ENCODE data around the gene OR14I1.
"Not testable (repeated sequence)": the region's sequence is repeated elsewhere in the genome, so short reads cannot be mapped to it uniquely, and the experiment has no call there.

The OR14I1 gene

DNA sequence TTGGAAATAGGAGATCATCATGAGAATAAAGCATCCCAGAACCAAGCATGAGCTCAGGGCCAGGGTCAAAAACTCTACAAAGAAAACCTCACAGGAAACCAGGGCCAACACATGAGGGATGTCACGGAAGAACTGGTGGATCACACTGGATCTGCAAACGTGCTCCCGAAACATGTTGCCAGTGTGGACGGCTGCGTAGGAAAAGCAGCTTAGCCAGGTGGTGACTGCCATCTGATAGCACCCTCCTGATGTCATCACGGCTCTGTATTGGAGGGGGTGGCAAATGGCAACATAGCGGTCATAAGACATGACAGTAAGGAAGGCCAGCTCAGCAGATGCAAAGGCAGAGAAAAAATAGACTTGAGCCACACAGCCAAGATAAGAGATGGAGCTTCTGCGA, 20.9 kb downstream of the OR14I1 start:
- DNase-seq: no peak

DNA sequence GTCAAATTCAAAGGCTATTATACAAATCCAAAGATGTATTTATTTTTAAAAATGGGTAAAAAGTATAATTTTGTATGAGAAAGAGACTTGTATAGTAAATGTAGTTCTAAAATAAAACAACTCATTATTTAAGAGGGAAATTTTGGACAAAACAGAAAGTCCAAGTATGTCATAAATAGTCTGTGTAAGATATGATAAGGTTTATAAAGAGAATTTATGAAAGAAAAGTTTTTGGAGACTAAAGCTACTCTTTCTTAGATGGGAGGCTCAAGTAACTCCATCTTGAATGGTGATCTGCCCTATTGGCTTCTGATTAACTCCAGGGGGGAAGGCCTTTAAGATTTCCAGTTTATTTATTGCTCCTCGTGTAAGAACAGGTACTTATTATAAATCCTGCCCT, 32.6 kb downstream of the OR14I1 start:
- DNase-seq: no peak

- DNase-seq: not testable (repeated sequence)
These were observed 38.9 kb downstream of the OR14I1 start for GRCh38 chr1:248663453-248664328.

DNA sequence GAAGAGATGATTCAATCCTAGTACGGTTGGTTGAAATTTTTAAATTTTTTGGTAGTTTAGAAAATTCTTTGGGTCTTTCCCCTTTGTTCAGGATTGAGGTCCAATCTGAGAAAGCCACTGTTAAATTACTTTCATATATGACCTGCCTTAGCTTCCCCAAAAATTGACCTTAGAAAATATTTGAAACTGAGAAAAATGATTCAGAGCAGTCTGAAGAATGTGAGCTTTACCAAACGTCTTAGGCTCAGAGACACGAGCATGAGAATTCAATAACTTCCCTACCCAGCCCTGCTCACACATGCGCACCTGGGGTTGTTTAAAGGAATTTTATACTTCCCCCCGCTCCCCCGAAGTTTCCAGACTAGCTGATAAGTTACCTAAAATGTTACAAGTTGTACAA, 45.8 kb downstream of the OR14I1 start:
- not testable (repeated sequence) for DNase-seq

GRCh38 chr1:248655354-248655753, 47.2 kb downstream of the OR14I1 start, which contains the start of gene OR2T27:
TSS of gene OR2T27 (minus strand) at chr1:248655528. CDS start at chr1:248650884, 4,644 bp downstream.
- DNase-seq: not testable (repeated sequence)

All from DMS79 (cell line).